GM12873 (cell line): Measurements from ENCODE around the gene PIK3C2A.

Source experiments
- TF ChIP-seq, protein P1 (sequence below): IDR thresholded peaks from 2 replicates; pipeline ENCODE4 v1.5.1; 2012; ENCODE audit warnings: low read depth, mild to moderate bottlenecking, moderate library complexity, low read length, control low read depth; ENCODE audit not compliant: insufficient read depth; ENCODE audit errors: missing control alignments

Gene PIK3C2A

DNA sequence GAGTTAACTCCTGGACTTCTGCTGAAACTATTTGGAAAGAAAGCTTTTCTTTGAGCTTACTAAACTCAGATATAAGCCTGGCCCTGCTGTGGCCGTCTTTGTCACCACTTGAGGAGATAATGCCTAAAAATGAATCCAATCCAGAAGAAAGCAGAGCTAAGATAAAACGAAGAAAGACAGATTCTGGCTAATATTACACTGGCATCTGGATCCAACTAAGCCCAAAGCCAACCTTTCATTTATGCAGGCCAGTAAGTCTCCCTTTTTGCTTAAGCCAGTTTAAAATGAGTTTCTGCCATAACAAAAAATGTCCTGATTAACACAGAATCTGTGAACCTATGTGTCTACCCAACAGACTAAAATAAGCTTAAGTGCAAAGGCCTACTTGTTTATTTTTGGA is 34.5 kb downstream of the PIK3C2A start:
- TF ChIP-seq, protein P1, sequence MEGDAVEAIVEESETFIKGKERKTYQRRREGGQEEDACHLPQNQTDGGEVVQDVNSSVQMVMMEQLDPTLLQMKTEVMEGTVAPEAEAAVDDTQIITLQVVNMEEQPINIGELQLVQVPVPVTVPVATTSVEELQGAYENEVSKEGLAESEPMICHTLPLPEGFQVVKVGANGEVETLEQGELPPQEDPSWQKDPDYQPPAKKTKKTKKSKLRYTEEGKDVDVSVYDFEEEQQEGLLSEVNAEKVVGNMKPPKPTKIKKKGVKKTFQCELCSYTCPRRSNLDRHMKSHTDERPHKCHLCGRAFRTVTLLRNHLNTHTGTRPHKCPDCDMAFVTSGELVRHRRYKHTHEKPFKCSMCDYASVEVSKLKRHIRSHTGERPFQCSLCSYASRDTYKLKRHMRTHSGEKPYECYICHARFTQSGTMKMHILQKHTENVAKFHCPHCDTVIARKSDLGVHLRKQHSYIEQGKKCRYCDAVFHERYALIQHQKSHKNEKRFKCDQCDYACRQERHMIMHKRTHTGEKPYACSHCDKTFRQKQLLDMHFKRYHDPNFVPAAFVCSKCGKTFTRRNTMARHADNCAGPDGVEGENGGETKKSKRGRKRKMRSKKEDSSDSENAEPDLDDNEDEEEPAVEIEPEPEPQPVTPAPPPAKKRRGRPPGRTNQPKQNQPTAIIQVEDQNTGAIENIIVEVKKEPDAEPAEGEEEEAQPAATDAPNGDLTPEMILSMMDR = no peak

GRCh38 chr11:17171916-17172315 is 35.9 kb downstream of the PIK3C2A start:
- TF ChIP-seq, protein P1 = no peak

DNA sequence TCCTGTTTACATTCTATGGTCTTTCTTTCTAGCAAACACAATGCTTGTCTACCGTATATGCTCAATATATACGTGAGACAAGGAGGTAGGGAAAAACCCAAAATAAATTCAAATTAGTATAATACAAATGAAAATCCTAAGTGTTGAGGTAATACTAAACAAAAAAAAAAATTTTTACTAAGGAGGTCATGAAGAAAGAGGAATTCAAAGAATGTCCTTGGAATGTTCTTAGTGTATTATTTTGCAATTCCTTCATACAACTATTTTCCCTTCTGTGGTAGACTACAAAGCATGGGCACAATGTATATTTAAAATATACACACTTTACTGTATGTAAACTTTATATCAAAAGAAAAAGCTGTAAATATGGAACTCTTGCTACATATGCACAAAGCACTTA is 36.4 kb downstream of the PIK3C2A start:
- TF ChIP-seq, protein P1 = no peak

GRCh38 chr11:17169876-17170275 is 37.9 kb downstream of the PIK3C2A start:
- TF ChIP-seq, protein P1 = no peak

DNA sequence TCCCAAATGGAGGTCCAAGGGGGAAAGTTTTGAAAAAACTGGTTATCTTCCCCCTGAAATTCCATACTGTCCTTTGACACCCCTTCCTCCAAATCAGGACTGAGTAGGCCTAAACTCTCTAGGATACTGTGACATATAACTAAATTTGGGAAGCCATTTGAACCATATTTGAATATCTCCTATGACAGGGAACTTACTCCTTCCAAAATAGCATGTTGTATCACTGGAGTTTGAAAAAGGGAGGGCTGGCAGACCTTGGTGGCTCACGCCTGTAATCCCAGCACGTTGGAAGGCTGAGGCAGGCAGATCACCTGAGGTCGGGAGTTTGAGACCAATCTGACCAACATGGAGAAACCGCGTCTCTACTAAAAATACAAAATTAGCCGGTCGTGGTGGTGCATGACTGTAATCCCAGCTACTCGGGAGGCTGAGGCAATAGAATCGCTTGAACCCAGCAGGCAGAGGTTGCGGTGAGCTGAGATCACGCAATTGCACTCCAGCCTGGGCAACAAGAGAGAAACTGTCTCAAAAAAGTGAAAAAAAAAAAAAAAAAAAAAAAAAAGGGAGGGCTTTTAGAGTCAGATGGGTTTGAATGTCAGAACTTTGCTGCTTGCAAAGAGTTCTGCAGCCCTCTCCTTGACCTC is 42.4 kb downstream of the PIK3C2A start:
- TF ChIP-seq, protein P1 = no peak

GRCh38 chr11:17164361-17165246 is 43.2 kb downstream of the PIK3C2A start:
- TF ChIP-seq, protein P1 = no peak

DNA sequence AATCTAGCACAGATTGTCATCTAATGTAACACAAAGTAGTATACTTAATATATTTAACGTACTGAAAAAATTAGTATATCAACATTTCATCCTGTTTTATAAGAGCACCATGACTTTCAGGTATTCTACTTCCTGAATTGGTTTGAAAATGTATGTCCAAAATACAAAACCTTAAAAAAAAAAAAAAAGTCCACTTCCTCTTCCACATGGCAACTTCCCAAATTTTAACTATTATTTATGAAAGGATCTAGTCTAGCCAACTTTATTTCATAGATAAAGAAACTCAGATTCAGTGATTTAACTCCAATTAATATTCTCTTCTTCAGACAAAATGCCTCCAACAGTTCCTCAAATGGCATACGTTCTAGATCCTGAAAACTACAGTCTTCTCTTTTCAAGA is 44.0 kb downstream of the PIK3C2A start:
- TF ChIP-seq, protein P1 = no peak
